Hepatocyte (in vitro differentiated cells): ENCODE results near the gene CHST11. TPM values are rescaled to one million over a fixed set of nuclear protein-coding genes. Genes with fewer than 3 reads are reported as not detected.
A peak's percentile ranks its signal among the peaks of the same experiment; 100 is the strongest.

Source experiments
- DNase-seq: peaks from one replicate; pipeline ENCODE4 v3.0.0-alpha.2; 2016; ENCODE audit warnings: low spot score
- H2AFZ ChIP-seq: fragments of 200-600 bp; sonication (generic); 2 replicates; pipeline ENCODE4 v1.6.0; 2016; ENCODE audit warnings: antibody characterized with exemption, mild to moderate bottlenecking
- H3K27ac ChIP-seq: fragments of 200-600 bp; sonication (generic); 2 replicates; pipeline ENCODE4 v1.5.1; 2016; ENCODE audit warnings: mild to moderate bottlenecking
- H3K27me3 ChIP-seq: fragments of 200-600 bp; sonication (generic); 2 replicates; pipeline ENCODE4 v1.6.1; 2016
- H3K36me3 ChIP-seq: fragments of 200-600 bp; sonication (generic); replicated peaks from 2 replicates; pipeline ENCODE4 v1.5.1; 2016; ENCODE audit warnings: low read depth; ENCODE audit not compliant: insufficient read depth
- H3K4me1 ChIP-seq: fragments of 200-600 bp; sonication (generic); 2 replicates; pipeline ENCODE4 v1.5.1; 2016; ENCODE audit warnings: mild to moderate bottlenecking, moderate library complexity; ENCODE audit not compliant: insufficient read depth
- H3K4me2 ChIP-seq: fragments of 200-600 bp; sonication (generic); 2 replicates; pipeline ENCODE4 v1.6.0; 2016
- H3K4me3 ChIP-seq: fragments of 200-600 bp; sonication (generic); 2 replicates; pipeline ENCODE4 v1.5.1; 2016; ENCODE audit warnings: mild to moderate bottlenecking
- H3K79me2 ChIP-seq: fragments of 200-600 bp; sonication (generic); 2 replicates; pipeline ENCODE4 v1.6.0; 2017; ENCODE audit warnings: mild to moderate bottlenecking
- H3K9me2 ChIP-seq: fragments of 200-600 bp; sonication (generic); replicated peaks from 2 replicates; pipeline ENCODE4 v1.6.0; 2017; ENCODE audit warnings: mild to moderate bottlenecking; ENCODE audit not compliant: insufficient read depth
- H3K9me3 ChIP-seq: fragments of 200-600 bp; sonication (generic); 2 replicates; pipeline ENCODE4 v1.5.1; 2016; ENCODE audit warnings: low read depth, mild to moderate bottlenecking
- H4K20me1 ChIP-seq: fragments of 200-600 bp; sonication (generic); 2 replicates; pipeline ENCODE4 v1.6.0; 2016; ENCODE audit warnings: mild to moderate bottlenecking; ENCODE audit not compliant: insufficient read depth, poor library complexity, severe bottlenecking
- EZH2 ChIP-seq: fragments of 200-600 bp; sonication (generic); IDR thresholded peaks from 2 replicates; pipeline ENCODE4 v1.6.1; 2016; ENCODE audit warnings: antibody characterized with exemption, mild to moderate bottlenecking, borderline replicate concordance
- EZH2phosphoT487 ChIP-seq: fragments of 200-600 bp; sonication (generic); IDR thresholded peaks from one replicate; pipeline ENCODE4 v1.6.1; 2018; ENCODE audit warnings: antibody characterized with exemption, mild to moderate bottlenecking, low read depth, moderate library complexity; ENCODE audit not compliant: unreplicated experiment, severe bottlenecking
- WGBS: methylation state at CpG from one replicate; pipeline ENCODE4 v1.1.6; 2016; ENCODE audit warnings: low lambda C conversion rate; ENCODE audit errors: missing lambda C conversion rate; 5-methylcytosine and 5-hydroxymethylcytosine counted together
- polyA plus RNA-seq: library from polyadenylated mRNA; unstranded; fragments of >200 nt; fragmentation: Nextera tagmentation; extraction: Ambion mirVana; gene quantifications from 2 replicates; pipeline ENCODE4 v1.2.1, GENCODE V29; 2016
- total RNA-seq: library from RNA; depleted of rRNA; stranded (reverse); fragments of >200 nt; gene quantifications from 2 replicates; pipeline ENCODE4 v1.2.3, GENCODE V29; 2014
- TF ChIP-seq, protein P1 (sequence below): fragments of 200-600 bp; sonication (generic); IDR thresholded peaks from 2 replicates; pipeline ENCODE4 v1.5.1; 2016; ENCODE audit warnings: antibody characterized with exemption, mild to moderate bottlenecking; ENCODE audit not compliant: poor library complexity

The CHST11 gene
- total and polyA plus RNA-seq, 2 experiments from 2014 or later, result 5.2 to 8.9 TPM

GRCh38 chr12:104602406-104602805 lies 145.7 kb downstream of the CHST11 start:
- no peaks in the 10 kb centered on the region for H3K36me3 ChIP-seq
- DNase-seq, result no peak
- no peak overlapping the region for H2AFZ ChIP-seq
- H3K4me1 ChIP-seq, result peaks cover 15% of the 10 kb centered on the region
- no peaks in the 10 kb centered on the region for H3K9me3 ChIP-seq
- H3K27ac ChIP-seq, result no peak overlapping the region
- H3K9me2 ChIP-seq, result no peaks in the 10 kb centered on the region
- no peaks in the 10 kb centered on the region for H4K20me1 ChIP-seq
- no peak overlapping the region for H3K4me3 ChIP-seq
- H3K4me2 ChIP-seq, result no peak overlapping the region
- H3K27me3 ChIP-seq, result no peaks in the 10 kb centered on the region
- 94% methylated on average over 6 of the region's 6 CpGs for WGBS
- TF ChIP-seq, protein P1, sequence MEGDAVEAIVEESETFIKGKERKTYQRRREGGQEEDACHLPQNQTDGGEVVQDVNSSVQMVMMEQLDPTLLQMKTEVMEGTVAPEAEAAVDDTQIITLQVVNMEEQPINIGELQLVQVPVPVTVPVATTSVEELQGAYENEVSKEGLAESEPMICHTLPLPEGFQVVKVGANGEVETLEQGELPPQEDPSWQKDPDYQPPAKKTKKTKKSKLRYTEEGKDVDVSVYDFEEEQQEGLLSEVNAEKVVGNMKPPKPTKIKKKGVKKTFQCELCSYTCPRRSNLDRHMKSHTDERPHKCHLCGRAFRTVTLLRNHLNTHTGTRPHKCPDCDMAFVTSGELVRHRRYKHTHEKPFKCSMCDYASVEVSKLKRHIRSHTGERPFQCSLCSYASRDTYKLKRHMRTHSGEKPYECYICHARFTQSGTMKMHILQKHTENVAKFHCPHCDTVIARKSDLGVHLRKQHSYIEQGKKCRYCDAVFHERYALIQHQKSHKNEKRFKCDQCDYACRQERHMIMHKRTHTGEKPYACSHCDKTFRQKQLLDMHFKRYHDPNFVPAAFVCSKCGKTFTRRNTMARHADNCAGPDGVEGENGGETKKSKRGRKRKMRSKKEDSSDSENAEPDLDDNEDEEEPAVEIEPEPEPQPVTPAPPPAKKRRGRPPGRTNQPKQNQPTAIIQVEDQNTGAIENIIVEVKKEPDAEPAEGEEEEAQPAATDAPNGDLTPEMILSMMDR, result no peak
- TF ChIP-seq EZH2 (no peak), EZH2phosphoT487 (no peak)
- H3K79me2 ChIP-seq, result no peaks in the 10 kb centered on the region

DNA sequence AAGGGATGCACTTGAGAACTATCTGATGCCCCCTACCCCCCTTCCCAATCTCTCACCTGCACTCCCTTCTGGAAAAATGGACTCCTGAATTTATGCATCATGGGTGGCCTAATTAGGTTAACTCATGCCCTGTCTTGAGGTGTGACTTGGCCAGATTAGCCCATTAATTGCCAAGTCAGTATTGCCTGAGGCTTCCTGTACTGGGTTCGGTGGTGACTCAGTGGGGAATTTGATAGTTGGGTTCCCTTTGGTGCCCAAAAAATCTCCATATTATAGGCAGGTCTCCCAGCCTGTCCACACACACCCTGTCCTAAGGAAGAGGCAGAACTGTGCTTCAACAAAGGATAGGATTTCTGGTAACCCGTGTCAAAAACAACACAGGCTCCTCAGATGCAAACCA lies 146.1 kb downstream of the CHST11 start:
- Histone ChIP-seq H3K27me3 (no peaks in the 10 kb centered on the region), H4K20me1 (no peaks in the 10 kb centered on the region), H3K9me3 (no peaks in the 10 kb centered on the region), H3K36me3 (no peaks in the 10 kb centered on the region), H3K4me3 (no peak overlapping the region), H2AFZ (no peak overlapping the region), H3K79me2 (no peaks in the 10 kb centered on the region), H3K9me2 (no peaks in the 10 kb centered on the region), H3K4me1 (peaks cover 15% of the 10 kb centered on the region), H3K27ac (no peak overlapping the region), H3K4me2 (no peak overlapping the region)
- DNase-seq, result no peak
- TF ChIP-seq, protein P1, result no peak
- no peak for TF ChIP-seq EZH2phosphoT487
- TF ChIP-seq EZH2, result no peak
- WGBS, result 90% methylated on average over 2 of the region's 2 CpGs

- H4K20me1 ChIP-seq, result no peaks in the 10 kb centered on the region
- H3K4me1 ChIP-seq, result peaks cover 15% of the 10 kb centered on the region
- no peaks in the 10 kb centered on the region for H3K36me3 ChIP-seq
- TF ChIP-seq EZH2 (no peak), EZH2phosphoT487 (no peak)
- TF ChIP-seq, protein P1, result no peak
- H2AFZ ChIP-seq, result no peak overlapping the region
- no peaks in the 10 kb centered on the region for H3K27me3 ChIP-seq
- H3K4me3 ChIP-seq, result no peak overlapping the region
- no peaks in the 10 kb centered on the region for H3K9me2 ChIP-seq
- DNase-seq, result no peak
- H3K9me3 ChIP-seq, result no peaks in the 10 kb centered on the region
- H3K79me2 ChIP-seq, result no peaks in the 10 kb centered on the region
- WGBS, result 96% methylated on average over 1 of the region's 1 CpG
- no peak overlapping the region for H3K4me2 ChIP-seq
- peak overlapping the region; percentile 78 for H3K27ac ChIP-seq
These were observed 146.8 kb downstream of the CHST11 start for GRCh38 chr12:104603545-104603973.
